T-helper 17 cell (primary cell): ENCODE measurements around the gene TEFM. TPM values are rescaled to one million over a fixed set of nuclear protein-coding genes. Genes with fewer than 3 reads are reported as not detected.
"Not testable (repeated sequence)": the region's sequence is repeated elsewhere in the genome, so short reads cannot be mapped to it uniquely, and the experiment has no call there.

Experiments
- ATAC-seq: fragments of 150-1000 bp; cut with Tn5 transposase; 2 replicates; pipeline ENCODE4 v1.10.0; 2021; ENCODE audit warnings: mild to moderate bottlenecking, moderate library complexity
- DNase-seq, 3 donors: peaks; one replicate each; pipeline versions ENCODE4 v3.0.0 to v3.0.0-alpha.2; 2020 to 2021
- H3K9me3 ChIP-seq: one replicate; pipeline ENCODE4 v1.7.0; 2013; ENCODE audit warnings: low read length, mild to moderate bottlenecking; ENCODE audit not compliant: control insufficient read depth, poor library complexity, severe bottlenecking
- H3K27ac Mint-ChIP-seq: one replicate; pipeline ENCODE4 v1.8.0; 2022; ENCODE audit warnings: mild to moderate bottlenecking, moderate library complexity, mixed read lengths
- H3K27me3 Mint-ChIP-seq: one replicate; pipeline ENCODE4 v1.8.0; 2022; ENCODE audit warnings: mixed read lengths
- H3K36me3 Mint-ChIP-seq: one replicate; pipeline ENCODE4 v1.8.0; 2022; ENCODE audit warnings: low read depth, mixed read lengths
- H3K4me1 Mint-ChIP-seq: one replicate; pipeline ENCODE4 v1.8.0; 2022; ENCODE audit warnings: mild to moderate bottlenecking, mixed read lengths
- H3K4me3 Mint-ChIP-seq: one replicate; pipeline ENCODE4 v1.8.0; 2022; ENCODE audit warnings: mild to moderate bottlenecking, moderate library complexity, mixed read lengths
- total RNA-seq, 4 donors: library from RNA in 2 of 4; stranded (reverse) in 2 of 4; gene quantifications; one replicate each; pipeline ENCODE4 v1.2.3 and lab custom pipeline; 2022 to 2026

The TEFM gene
- total RNA-seq, 2 donors from 2014 or later = 8.4 to 9.1 TPM

- not testable (repeated sequence) for H3K27ac Mint-ChIP-seq, H3K27me3 Mint-ChIP-seq, H3K4me3 Mint-ChIP-seq
These were observed 4.1 kb upstream of the TEFM start for GRCh38 chr17:30910151-30910550.

GRCh38 chr17:30908717-30909420 lies 2.8 kb upstream of the TEFM start:
- Mint-ChIP-seq H3K4me3 (no peak overlapping the region), H3K27ac (no peak overlapping the region), H3K36me3 (peaks cover 3% of the 10 kb centered on the region), H3K27me3 (no peaks in the 10 kb centered on the region), H3K4me1 (peaks cover 19% of the 10 kb centered on the region)
- ATAC-seq = no peak
- no peaks in the 10 kb centered on the region for H3K9me3 ChIP-seq
- DNase-seq = no peak

More at GRCh38 chr17:30910151-30910550, 4.1 kb upstream of the TEFM start:
- ATAC-seq, H3K36me3 Mint-ChIP-seq, H3K9me3 ChIP-seq, DNase-seq: not testable (repeated sequence)
- peaks cover 16% of the 10 kb centered on the region for H3K4me1 Mint-ChIP-seq

GRCh38 chr17:30905742-30906100 lies 317 bp downstream of the TEFM start:
- Mint-ChIP-seq H3K4me1 (peaks cover 36% of the 10 kb centered on the region), H3K4me3 (peak overlapping the region; percentile 95), H3K36me3 (peaks cover 13% of the 10 kb centered on the region), H3K27me3 (no peaks in the 10 kb centered on the region), H3K27ac (peak overlapping the region; percentile 99)
- H3K9me3 ChIP-seq = no peaks in the 10 kb centered on the region
- DNase-seq (peak in 1 of 3 donors; percentile 5), ATAC-seq (peak; percentile 41)

GRCh38 chr17:30897311-30897710 lies 8.7 kb downstream of the TEFM start:
- Mint-ChIP-seq H3K4me3 (no peak overlapping the region), H3K27me3 (no peaks in the 10 kb centered on the region), H3K36me3 (peaks cover 6% of the 10 kb centered on the region), H3K4me1 (peaks cover 14% of the 10 kb centered on the region), H3K27ac (no peak overlapping the region)
- no peaks in the 10 kb centered on the region for H3K9me3 ChIP-seq
- DNase-seq (no peak), ATAC-seq (no peak)

- no peak overlapping the region for H3K27ac Mint-ChIP-seq
- H3K27me3 Mint-ChIP-seq = no peaks in the 10 kb centered on the region
- no peaks in the 10 kb centered on the region for H3K9me3 ChIP-seq
- peaks cover 4% of the 10 kb centered on the region for H3K4me1 Mint-ChIP-seq
- no peak overlapping the region for H3K4me3 Mint-ChIP-seq
- DNase-seq = no peak
- H3K36me3 Mint-ChIP-seq = no peaks in the 10 kb centered on the region
- ATAC-seq = no peak
These were observed 11.8 kb downstream of the TEFM start for GRCh38 chr17:30894236-30894635.

- no peaks in the 10 kb centered on the region for H3K9me3 ChIP-seq
- ATAC-seq = no peak
- no peaks in the 10 kb centered on the region for H3K36me3 Mint-ChIP-seq
- DNase-seq = no peak
- no peaks in the 10 kb centered on the region for H3K4me1 Mint-ChIP-seq
- H3K4me3 Mint-ChIP-seq = no peak overlapping the region
- no peak overlapping the region for H3K27ac Mint-ChIP-seq
- H3K27me3 Mint-ChIP-seq = no peaks in the 10 kb centered on the region
These were observed 19.9 kb downstream of the TEFM start for GRCh38 chr17:30886187-30886586.

- H3K36me3 Mint-ChIP-seq = peaks cover 3% of the 10 kb centered on the region
- no peaks in the 10 kb centered on the region for H3K27me3 Mint-ChIP-seq
- peaks cover 2% of the 10 kb centered on the region for H3K4me1 Mint-ChIP-seq
- no peak for ATAC-seq
- H3K27ac Mint-ChIP-seq = no peak overlapping the region
- DNase-seq = no peak
- no peaks in the 10 kb centered on the region for H3K9me3 ChIP-seq
- H3K4me3 Mint-ChIP-seq = no peak overlapping the region
These were observed 37.0 kb downstream of the TEFM start for GRCh38 chr17:30869005-30869404.

GRCh38 chr17:30864636-30865035 lies 41.4 kb downstream of the TEFM start:
- DNase-seq (no peak), ATAC-seq (no peak)
- H3K9me3 ChIP-seq = no peaks in the 10 kb centered on the region
- Mint-ChIP-seq H3K36me3 (no peaks in the 10 kb centered on the region), H3K4me3 (no peak overlapping the region), H3K27ac (no peak overlapping the region), H3K4me1 (no peaks in the 10 kb centered on the region), H3K27me3 (no peaks in the 10 kb centered on the region)

GRCh38 chr17:30858556-30859250 lies 47.3 kb downstream of the TEFM start:
- no peaks in the 10 kb centered on the region for H3K27me3 Mint-ChIP-seq
- H3K4me1 Mint-ChIP-seq = no peaks in the 10 kb centered on the region
- no peak for ATAC-seq
- H3K36me3 Mint-ChIP-seq = no peaks in the 10 kb centered on the region
- no peak overlapping the region for H3K4me3 Mint-ChIP-seq
- no peak overlapping the region for H3K27ac Mint-ChIP-seq
- no peak for DNase-seq
- no peaks in the 10 kb centered on the region for H3K9me3 ChIP-seq

GRCh38 chr17:30854146-30854545 lies 51.9 kb downstream of the TEFM start:
- Mint-ChIP-seq H3K4me3 (no peak overlapping the region), H3K27me3 (no peaks in the 10 kb centered on the region), H3K27ac (no peak overlapping the region), H3K4me1 (no peaks in the 10 kb centered on the region), H3K36me3 (peaks cover 2% of the 10 kb centered on the region)
- no peak for ATAC-seq
- no peaks in the 10 kb centered on the region for H3K9me3 ChIP-seq
- no peak for DNase-seq

Other genes starting within 250 kb of the TEFM start
- gene CRLF3, start 81.5 kb downstream of the TEFM start, total RNA-seq = 10 to 100 TPM; 46.1 to 46.7 TPM
- 1 to 10 TPM; 2.7 to 4.2 TPM for gene ATAD5, start 74.3 kb downstream of the TEFM start, total RNA-seq
- gene ADAP2, start 15.7 kb upstream of the TEFM start, total RNA-seq = 1 to 10 TPM in 1 of 2 donors, under 1 TPM in 1; 0.42 to 1.1 TPM
- 1 to 10 TPM; 2.3 to 5.9 TPM for gene RNF135, start 64.8 kb upstream of the TEFM start, total RNA-seq
- 10 to 100 TPM; 19.9 to 24.0 TPM for gene NF1, start 188.7 kb upstream of the TEFM start, total RNA-seq